SU-DHL-6 (cell line): ENCODE measurements around the gene GRID1.

Experiments
- H2AFZ ChIP-seq: fragments of 200-600 bp; sonication (generic); 2 replicates; pipeline ENCODE4 v1.6.1; 2014; ENCODE audit warnings: low read depth, mild to moderate bottlenecking, moderate library complexity, mixed read lengths, antibody characterized with exemption, low read length; ENCODE audit not compliant: severe bottlenecking
- H3F3A ChIP-seq: fragments of 200-600 bp; shearing (Covaris generic); 2 replicates; pipeline ENCODE4 v1.6.0; 2016; ENCODE audit warnings: antibody characterized with exemption, mild to moderate bottlenecking; ENCODE audit not compliant: insufficient read depth
- H3K27ac ChIP-seq: fragments of 200-600 bp; sonication (generic); 2 replicates; pipeline ENCODE4 v1.5.1; 2016; ENCODE audit warnings: low read depth, mild to moderate bottlenecking, low read length, moderate library complexity, mixed read lengths
- H3K27me3 ChIP-seq: fragments of 200-600 bp; sonication (generic), shearing (Covaris generic); 2 replicates; pipeline ENCODE4 v1.6.0; 2014; ENCODE audit warnings: mild to moderate bottlenecking, low read length
- H3K36me3 ChIP-seq: fragments of 200-600 bp; sonication (generic); 2 replicates; pipeline ENCODE4 v1.6.1; 2014; ENCODE audit warnings: mild to moderate bottlenecking, low read length, mixed read lengths
- H3K4me2 ChIP-seq: fragments of 300-600, 200-600 bp; shearing (Covaris generic), sonication (generic); 2 replicates; pipeline ENCODE4 v1.6.0; 2014; ENCODE audit warnings: low read length, low read depth, mild to moderate bottlenecking; ENCODE audit not compliant: poor library complexity, severe bottlenecking
- H3K4me3 ChIP-seq: fragments of 200-600 bp; sonication (generic); 2 replicates; pipeline ENCODE4 v1.5.1; 2014; ENCODE audit warnings: antibody characterized with exemption, low read length, mild to moderate bottlenecking, mixed read lengths; ENCODE audit not compliant: insufficient read depth, poor library complexity, severe bottlenecking
- H3K79me2 ChIP-seq: fragments of 200-600 bp; sonication (generic); 2 replicates; pipeline ENCODE4 v1.6.1; 2014; ENCODE audit warnings: mild to moderate bottlenecking, low read length, moderate library complexity; ENCODE audit not compliant: insufficient read depth
- H3K9ac ChIP-seq: fragments of 200-600 bp; sonication (generic); 2 replicates; pipeline ENCODE4 v1.7.0; 2014; ENCODE audit warnings: mild to moderate bottlenecking, low read length
- H3K9me2 ChIP-seq: fragments of 200-600 bp; sonication (generic); replicated peaks from 2 replicates; pipeline ENCODE4 v1.6.1; 2014; ENCODE audit warnings: low read length; ENCODE audit not compliant: insufficient read depth
- H3K9me3 ChIP-seq: fragments of 200-600 bp; sonication (generic); 2 replicates; pipeline ENCODE4 v1.6.1; 2014; ENCODE audit warnings: low read length, mixed read lengths; ENCODE audit not compliant: insufficient read depth
- H4K20me1 ChIP-seq: fragments of 200-600 bp; sonication (generic); 2 replicates; pipeline ENCODE4 v1.6.1; 2014; ENCODE audit warnings: low read depth, mild to moderate bottlenecking, antibody characterized with exemption, low read length, moderate library complexity, mixed read lengths
- EZH2phosphoT487 ChIP-seq: fragments of 200-600 bp; sonication (generic), shearing (Covaris generic); conservative IDR thresholded peaks from 2 replicates; pipeline ENCODE4 v1.6.1; 2018; ENCODE audit warnings: mild to moderate bottlenecking, antibody characterized with exemption, low read length, moderate library complexity, mixed read lengths
- TF ChIP-seq, protein P1 (sequence below): fragments of 200-600 bp; sonication (generic); IDR thresholded peaks from one replicate; pipeline ENCODE4 v1.5.1; 2017; ENCODE audit warnings: antibody characterized with exemption, mild to moderate bottlenecking, low read length, moderate library complexity; ENCODE audit not compliant: insufficient read depth, poor library complexity, severe bottlenecking

GRID1 gene

GRCh38 chr10:86124734-86125133 lies 241.9 kb downstream of the GRID1 start:
- Histone ChIP-seq H3K9me3 (no peaks in the 10 kb centered on the region), H3K79me2 (no peaks in the 10 kb centered on the region), H4K20me1 (no peaks in the 10 kb centered on the region), H3F3A (no peaks in the 10 kb centered on the region), H3K4me3 (no peak overlapping the region), H3K27ac (no peak overlapping the region), H2AFZ (no peak overlapping the region), H3K9ac (no peak overlapping the region), H3K4me2 (no peak overlapping the region), H3K9me2 (no peaks in the 10 kb centered on the region), H3K27me3 (no peaks in the 10 kb centered on the region), H3K36me3 (no peaks in the 10 kb centered on the region)
- TF ChIP-seq, protein P1, sequence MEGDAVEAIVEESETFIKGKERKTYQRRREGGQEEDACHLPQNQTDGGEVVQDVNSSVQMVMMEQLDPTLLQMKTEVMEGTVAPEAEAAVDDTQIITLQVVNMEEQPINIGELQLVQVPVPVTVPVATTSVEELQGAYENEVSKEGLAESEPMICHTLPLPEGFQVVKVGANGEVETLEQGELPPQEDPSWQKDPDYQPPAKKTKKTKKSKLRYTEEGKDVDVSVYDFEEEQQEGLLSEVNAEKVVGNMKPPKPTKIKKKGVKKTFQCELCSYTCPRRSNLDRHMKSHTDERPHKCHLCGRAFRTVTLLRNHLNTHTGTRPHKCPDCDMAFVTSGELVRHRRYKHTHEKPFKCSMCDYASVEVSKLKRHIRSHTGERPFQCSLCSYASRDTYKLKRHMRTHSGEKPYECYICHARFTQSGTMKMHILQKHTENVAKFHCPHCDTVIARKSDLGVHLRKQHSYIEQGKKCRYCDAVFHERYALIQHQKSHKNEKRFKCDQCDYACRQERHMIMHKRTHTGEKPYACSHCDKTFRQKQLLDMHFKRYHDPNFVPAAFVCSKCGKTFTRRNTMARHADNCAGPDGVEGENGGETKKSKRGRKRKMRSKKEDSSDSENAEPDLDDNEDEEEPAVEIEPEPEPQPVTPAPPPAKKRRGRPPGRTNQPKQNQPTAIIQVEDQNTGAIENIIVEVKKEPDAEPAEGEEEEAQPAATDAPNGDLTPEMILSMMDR: no peak
- no peak for TF ChIP-seq EZH2phosphoT487

GRCh38 chr10:86123715-86124114 lies 242.9 kb downstream of the GRID1 start:
- TF ChIP-seq, protein P1: no peak
- H2AFZ ChIP-seq: no peak overlapping the region
- no peaks in the 10 kb centered on the region for H3K9me2 ChIP-seq
- no peaks in the 10 kb centered on the region for H4K20me1 ChIP-seq
- no peak overlapping the region for H3K9ac ChIP-seq
- no peak overlapping the region for H3K27ac ChIP-seq
- no peaks in the 10 kb centered on the region for H3K79me2 ChIP-seq
- H3F3A ChIP-seq: no peaks in the 10 kb centered on the region
- H3K27me3 ChIP-seq: no peaks in the 10 kb centered on the region
- H3K36me3 ChIP-seq: no peaks in the 10 kb centered on the region
- H3K4me3 ChIP-seq: no peak overlapping the region
- no peak overlapping the region for H3K4me2 ChIP-seq
- H3K9me3 ChIP-seq: no peaks in the 10 kb centered on the region

GRCh38 chr10:86123304-86123703 lies 243.3 kb downstream of the GRID1 start:
- Histone ChIP-seq H3K9me3 (no peaks in the 10 kb centered on the region), H3K4me2 (no peak overlapping the region), H3K9ac (no peak overlapping the region), H3K9me2 (no peaks in the 10 kb centered on the region), H3K27me3 (no peaks in the 10 kb centered on the region), H2AFZ (no peak overlapping the region), H3F3A (no peaks in the 10 kb centered on the region), H3K4me3 (no peak overlapping the region), H3K36me3 (no peaks in the 10 kb centered on the region), H4K20me1 (no peaks in the 10 kb centered on the region), H3K79me2 (no peaks in the 10 kb centered on the region), H3K27ac (no peak overlapping the region)
- TF ChIP-seq, protein P1: no peak
- TF ChIP-seq EZH2phosphoT487: no peak

GRCh38 chr10:86122646-86123045 lies 243.9 kb downstream of the GRID1 start:
- H3K27me3 ChIP-seq: no peaks in the 10 kb centered on the region
- H3K27ac ChIP-seq: no peak overlapping the region
- no peak overlapping the region for H2AFZ ChIP-seq
- no peak overlapping the region for H3K9ac ChIP-seq
- no peaks in the 10 kb centered on the region for H3F3A ChIP-seq
- H4K20me1 ChIP-seq: no peaks in the 10 kb centered on the region
- H3K36me3 ChIP-seq: no peaks in the 10 kb centered on the region
- TF ChIP-seq EZH2phosphoT487: no peak
- TF ChIP-seq, protein P1: no peak
- H3K4me2 ChIP-seq: no peak overlapping the region
- H3K79me2 ChIP-seq: no peaks in the 10 kb centered on the region
- no peaks in the 10 kb centered on the region for H3K9me2 ChIP-seq
- no peaks in the 10 kb centered on the region for H3K9me3 ChIP-seq
- H3K4me3 ChIP-seq: no peak overlapping the region
